K562 (cell line): ENCODE results near the gene PAFAH1B1. TPM values are rescaled to one million over a fixed set of nuclear protein-coding genes. Genes with fewer than 3 reads are reported as not detected.

ENCODE experiments used
- E4F1 ChIP-seq: fragments of 250-450 bp; sonication (Bioruptor Pico); IDR thresholded peaks from 2 replicates; pipeline ENCODE4 v1.5.0; 2021; ENCODE audit warnings: mild to moderate bottlenecking, borderline replicate concordance
- FOXK1 ChIP-seq: sonication (generic); formaldehyde crosslinking; IDR thresholded peaks from 2 replicates; pipeline ENCODE4 v1.8.0; 2022; ENCODE audit warnings: missing genetic modification reagents, mild to moderate bottlenecking, borderline replicate concordance
- FOXO4 ChIP-seq: fragments of 450-650 bp; formaldehyde crosslinking; IDR thresholded peaks from 2 replicates; pipeline ENCODE4 v1.4.0; 2020; ENCODE audit warnings: mild to moderate bottlenecking, moderate library complexity
- FUS ChIP-seq: fragments of 200-400 bp; formaldehyde crosslinking; optimal IDR thresholded peaks from 2 replicates; pipeline ENCODE3; 2017; ENCODE audit warnings: low read depth, low read length
- MTA1 ChIP-seq: fragments of 450-650 bp; IDR thresholded peaks from 2 replicates; pipeline ENCODE4 v1.6.1; 2017; ENCODE audit warnings: borderline replicate concordance
- PPARD ChIP-seq: fragments of 250-450 bp; sonication (Bioruptor Pico); IDR thresholded peaks from 2 replicates; pipeline ENCODE4 v1.8.0; 2022; ENCODE audit warnings: inconsistent platforms, mild to moderate bottlenecking, moderate library complexity
- PYGO2 ChIP-seq: fragments of 450-650 bp; IDR thresholded peaks from 2 replicates; pipeline ENCODE4 v1.6.1; 2016; ENCODE audit warnings: mild to moderate bottlenecking, missing genetic modification characterization, moderate library complexity, missing compliant biosample characterization
- TEAD2 ChIP-seq: fragments of 450-650 bp; IDR thresholded peaks from 2 replicates; pipeline ENCODE4 v1.6.1; 2016; ENCODE audit warnings: missing genetic modification characterization, control low read depth, missing compliant biosample characterization
- ZNF318 ChIP-seq, 2 experiments: fragments of 450-650 bp; IDR thresholded peaks; 2 replicates each; pipeline ENCODE4 v1.6.1; 2016; ENCODE audit warnings: mild to moderate bottlenecking in 2 of 2, borderline replicate concordance in 1 of 2, low read depth in 1 of 2, moderate library complexity in 1 of 2
- polyA plus RNA-seq, 8 experiments: library from polyadenylated mRNA; depleted of rRNA in 4 of 8; stranded (reverse) in 5 of 8; unstranded in 3 of 8; fragments of >200 nt; fragmentation: Nextera tagmentation in 2 of 8; fragmentation: Illumina TruSeq in 1 of 8; extraction: Ambion mirVana in 2 of 8; extraction: Trizol in 1 of 8; gene quantifications; 2 replicates each; pipeline versions ENCODE4 v1.2.1 to v1.2.3, GENCODE V29; 2011 to 2014; ENCODE audit warnings: inconsistent platforms in 1 of 8, missing spikeins in 1 of 8
- total RNA-seq, 7 experiments: library from RNA; depleted of rRNA in 6 of 7; stranded (reverse); fragments of >200 nt in 6 of 7; fragmentation: Illumina TruSeq in 2 of 7; extraction: Trizol in 2 of 7; gene quantifications; 2 replicates each; pipeline versions ENCODE4 v1.2.1 to v1.2.3, GENCODE V29; 2011 to 2021; ENCODE audit warnings: low replicate concordance in 1 of 7

The PAFAH1B1 gene
- total and polyA plus RNA-seq, 9 of the 15 experiments (the other 6 are each of a cell fraction or from before 2014, with no cell fraction given): 23.3 to 66.4 (median 40.2) TPM

GRCh38 chr17:2656283-2656682 is 62.8 kb downstream of the PAFAH1B1 start (continued):
- TF ChIP-seq ZNF318 (IDR thresholded peaks at IDR 0.05; ENCODE audit: borderline replicate concordance in 1 of 2, low read depth in 1 of 2) (no peak), PPARD (CRISPR knock-in tag) (no peak), PYGO2 (tag) (no peak), E4F1 (CRISPR knock-in tag) (no peak), FOXO4 (CRISPR knock-in tag) (no peak), FOXK1 (CRISPR knock-in tag) (no peak), TEAD2 (tag) (no peak), FUS (no peak), MTA1 (no peak)
